ENCODE results near the gene SSTR1.

The SSTR1 gene

GRCh38 chr14:38203929-38204718 is 3.6 kb upstream of the SSTR1 start:
- DNase-seq, result no peak

DNA sequence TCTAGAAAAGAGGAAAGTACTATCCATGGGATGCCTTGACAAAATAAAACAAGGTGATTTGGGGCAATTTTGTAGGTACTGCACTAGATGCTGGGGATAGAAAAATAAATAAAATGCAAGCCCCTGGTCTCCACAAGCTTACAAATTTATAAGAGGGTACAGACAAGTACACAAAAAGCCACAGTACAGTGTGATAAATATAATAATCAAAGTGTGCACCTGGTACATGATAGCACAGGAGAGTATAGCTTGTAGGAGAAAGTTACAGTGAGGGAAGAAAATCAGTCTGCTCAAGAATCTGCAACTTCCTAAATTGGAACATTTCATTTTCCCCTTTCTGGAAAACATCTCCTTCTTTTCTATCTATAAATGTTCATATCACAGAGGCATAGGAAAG is 3.0 kb upstream of the SSTR1 start:
- no peak for DNase-seq

DNA sequence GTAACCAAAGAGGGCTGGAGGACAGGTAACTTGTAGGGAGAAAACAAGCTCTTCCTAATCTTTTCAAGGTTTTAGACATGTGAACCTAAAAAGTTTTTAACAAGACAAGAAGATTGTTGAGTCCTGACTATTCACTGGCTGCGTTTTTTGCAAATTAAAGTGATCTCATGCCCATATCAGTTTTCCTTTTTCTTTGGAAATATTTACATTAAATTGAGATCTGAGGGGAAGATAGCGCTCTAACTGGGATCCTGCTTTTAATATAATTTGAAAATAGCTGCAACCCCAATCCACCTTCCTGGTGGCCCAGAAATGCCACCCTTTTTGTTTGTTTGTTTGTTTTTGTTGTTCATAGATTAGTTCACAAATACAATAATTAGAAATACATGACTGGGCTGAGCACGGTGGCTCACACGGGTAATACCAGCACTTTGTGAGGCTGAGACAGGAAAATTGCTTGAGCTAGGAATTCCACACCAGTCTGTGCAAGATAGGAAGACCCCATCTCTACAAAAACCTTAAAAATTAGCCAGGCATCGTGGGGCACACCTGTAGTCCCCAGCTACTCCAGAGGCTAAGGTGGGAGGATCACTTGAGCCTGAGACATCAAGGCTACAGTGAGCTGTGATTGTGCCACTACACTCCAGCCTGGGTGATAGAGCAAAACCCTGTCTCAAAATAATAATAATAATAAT is 2.4 kb upstream of the SSTR1 start:
- DNase-seq, result no peak

DNA sequence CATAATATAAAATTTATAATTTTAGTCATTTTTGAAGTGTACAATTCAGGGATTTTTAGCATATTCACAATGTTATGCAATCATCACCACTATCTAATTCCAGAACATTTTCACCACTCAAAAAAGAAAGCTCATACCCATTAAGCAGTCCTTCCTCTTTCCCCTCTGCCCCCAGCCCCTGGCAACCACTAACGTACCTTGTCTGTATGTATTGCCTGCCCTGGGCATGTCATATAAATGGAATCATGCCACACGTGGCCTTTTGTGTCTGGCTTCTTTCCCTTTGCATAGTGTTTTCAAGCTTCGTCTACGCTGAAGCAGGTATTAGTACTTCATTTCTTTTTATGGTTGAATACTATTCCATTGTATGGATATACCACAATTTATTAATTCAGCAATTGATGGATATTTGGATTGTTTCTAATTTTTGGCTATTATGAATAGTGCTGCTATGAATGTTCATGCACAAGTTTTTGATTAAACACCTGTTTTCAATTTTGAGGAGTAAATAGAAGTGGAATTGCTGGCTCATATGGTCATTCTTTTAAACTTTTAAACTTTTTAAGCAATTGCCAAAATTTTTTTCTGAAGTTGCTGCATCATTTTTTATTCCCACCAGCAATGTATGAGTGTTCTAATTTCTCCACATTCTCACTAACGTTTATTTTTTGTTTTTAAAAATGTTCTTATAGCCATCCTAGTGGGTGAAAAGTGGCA is 1.6 kb upstream of the SSTR1 start:
- DNase-seq, result no peak

DNA sequence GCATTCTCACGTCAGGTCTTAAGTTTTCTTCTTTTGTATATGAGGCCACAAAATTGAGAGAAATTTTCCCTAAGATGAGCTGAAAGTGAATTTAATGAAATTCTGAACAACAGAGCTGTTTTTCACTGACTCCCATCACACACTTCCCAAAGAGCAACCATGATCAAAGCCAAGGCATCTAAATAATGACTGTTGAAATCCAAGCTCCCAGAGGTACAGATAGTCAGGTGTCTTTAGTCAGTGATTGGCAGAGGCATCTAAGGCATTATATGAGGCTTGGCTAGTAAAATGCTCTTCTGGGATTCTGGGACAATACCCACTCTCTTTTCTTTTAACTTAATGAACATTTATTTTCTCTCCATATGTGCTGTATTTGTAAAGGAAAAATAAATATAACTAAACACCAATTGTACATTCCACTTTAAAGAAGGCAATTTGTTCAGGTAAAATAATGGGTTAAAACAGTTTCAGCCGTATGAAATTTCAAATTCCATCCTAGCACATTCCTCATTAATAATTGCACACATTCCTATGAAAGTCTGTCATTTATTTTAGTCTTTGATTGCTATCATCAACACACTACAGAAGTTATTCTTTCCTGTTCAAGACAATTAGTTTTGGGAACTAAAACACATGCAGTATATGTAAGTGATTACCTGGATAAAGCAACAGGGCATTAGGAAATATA is 871 bp upstream of the SSTR1 start:
- DNase-seq, result no peak

DNA sequence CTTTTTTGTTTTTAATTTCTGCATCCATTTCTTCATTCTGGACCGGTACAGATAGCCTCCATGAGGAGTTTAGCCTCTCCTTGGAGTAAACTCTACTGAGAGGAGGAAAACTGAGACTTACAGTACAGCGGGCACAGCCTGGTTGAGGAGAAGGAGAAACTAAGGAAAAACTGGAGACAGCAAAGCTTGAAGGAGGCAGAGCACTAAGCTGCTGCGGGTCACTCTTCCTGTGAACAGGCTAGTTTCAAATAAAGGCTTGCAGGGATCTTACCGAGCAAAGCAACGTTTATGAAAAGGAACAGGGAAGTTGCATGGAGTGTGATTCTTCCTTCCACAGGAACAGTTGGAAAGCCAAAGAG is 348 bp upstream of the SSTR1 start:
- no peak for DNase-seq

DNA sequence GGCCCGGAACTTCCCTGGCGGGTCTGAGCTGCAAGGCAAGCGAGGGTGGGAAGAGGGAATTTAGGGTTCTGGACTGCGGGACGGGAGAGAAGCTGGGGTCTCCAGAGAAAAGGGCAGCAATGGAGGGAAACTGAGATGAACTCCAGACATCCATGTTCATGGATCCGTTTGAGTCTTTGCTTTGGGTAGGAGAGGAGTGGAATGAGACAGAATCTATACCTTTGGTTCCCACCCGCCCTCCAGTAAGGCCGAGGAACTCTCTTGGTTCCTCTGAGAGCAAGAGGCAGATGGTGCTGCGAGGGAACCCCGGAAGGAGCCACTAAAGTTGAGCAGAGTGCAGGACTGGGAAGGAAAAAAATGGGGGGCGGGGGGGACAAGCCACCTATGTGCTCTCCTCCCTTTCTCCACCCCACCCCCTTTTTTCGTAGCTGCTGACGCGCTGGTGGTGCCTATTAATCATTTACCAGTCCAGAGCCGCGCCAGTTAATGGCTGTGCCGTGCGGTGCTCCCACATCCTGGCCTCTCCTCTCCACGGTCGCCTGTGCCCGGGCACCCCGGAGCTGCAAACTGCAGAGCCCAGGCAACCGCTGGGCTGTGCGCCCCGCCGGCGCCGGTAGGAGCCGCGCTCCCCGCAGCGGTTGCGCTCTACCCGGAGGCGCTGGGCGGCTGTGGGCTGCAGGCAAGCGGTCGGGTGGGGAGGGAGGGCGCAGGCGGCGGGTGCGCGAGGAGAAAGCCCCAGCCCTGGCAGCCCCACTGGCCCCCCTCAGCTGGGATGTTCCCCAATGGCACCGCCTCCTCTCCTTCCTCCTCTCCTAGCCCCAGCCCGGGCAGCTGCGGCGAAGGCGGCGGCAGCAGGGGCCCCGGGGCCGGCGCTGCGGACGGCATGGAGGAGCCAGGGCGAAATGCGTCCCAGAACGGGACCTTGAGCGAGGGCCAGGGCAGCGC is 1.2 kb downstream of the SSTR1 start:
- DNase-seq, result no peak

DNA sequence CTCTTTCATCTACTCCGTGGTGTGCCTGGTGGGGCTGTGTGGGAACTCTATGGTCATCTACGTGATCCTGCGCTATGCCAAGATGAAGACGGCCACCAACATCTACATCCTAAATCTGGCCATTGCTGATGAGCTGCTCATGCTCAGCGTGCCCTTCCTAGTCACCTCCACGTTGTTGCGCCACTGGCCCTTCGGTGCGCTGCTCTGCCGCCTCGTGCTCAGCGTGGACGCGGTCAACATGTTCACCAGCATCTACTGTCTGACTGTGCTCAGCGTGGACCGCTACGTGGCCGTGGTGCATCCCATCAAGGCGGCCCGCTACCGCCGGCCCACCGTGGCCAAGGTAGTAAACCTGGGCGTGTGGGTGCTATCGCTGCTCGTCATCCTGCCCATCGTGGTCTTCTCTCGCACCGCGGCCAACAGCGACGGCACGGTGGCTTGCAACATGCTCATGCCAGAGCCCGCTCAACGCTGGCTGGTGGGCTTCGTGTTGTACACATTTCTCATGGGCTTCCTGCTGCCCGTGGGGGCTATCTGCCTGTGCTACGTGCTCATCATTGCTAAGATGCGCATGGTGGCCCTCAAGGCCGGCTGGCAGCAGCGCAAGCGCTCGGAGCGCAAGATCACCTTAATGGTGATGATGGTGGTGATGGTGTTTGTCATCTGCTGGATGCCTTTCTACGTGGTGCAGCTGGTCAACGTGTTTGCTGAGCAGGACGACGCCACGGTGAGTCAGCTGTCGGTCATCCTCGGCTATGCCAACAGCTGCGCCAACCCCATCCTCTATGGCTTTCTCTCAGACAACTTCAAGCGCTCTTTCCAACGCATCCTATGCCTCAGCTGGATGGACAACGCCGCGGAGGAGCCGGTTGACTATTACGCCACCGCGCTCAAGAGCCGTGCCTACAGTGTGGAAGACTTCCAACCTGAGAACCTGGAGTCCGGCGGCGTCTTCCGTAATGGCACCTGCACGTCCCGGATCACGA is 2.2 kb downstream of the SSTR1 start:
- DNase-seq, result no peak

DNA sequence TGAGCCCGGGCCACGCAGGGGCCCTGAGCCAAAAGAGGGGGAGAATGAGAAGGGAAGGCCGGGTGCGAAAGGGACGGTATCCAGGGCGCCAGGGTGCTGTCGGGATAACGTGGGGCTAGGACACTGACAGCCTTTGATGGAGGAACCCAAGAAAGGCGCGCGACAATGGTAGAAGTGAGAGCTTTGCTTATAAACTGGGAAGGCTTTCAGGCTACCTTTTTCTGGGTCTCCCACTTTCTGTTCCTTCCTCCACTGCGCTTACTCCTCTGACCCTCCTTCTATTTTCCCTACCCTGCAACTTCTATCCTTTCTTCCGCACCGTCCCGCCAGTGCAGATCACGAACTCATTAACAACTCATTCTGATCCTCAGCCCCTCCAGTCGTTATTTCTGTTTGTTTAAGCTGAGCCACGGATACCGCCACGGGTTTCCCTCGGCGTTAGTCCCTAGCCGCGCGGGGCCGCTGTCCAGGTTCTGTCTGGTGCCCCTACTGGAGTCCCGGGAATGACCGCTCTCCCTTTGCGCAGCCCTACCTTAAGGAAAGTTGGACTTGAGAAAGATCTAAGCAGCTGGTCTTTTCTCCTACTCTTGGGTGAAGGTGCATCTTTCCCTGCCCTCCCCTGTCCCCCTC is 3.0 kb downstream of the SSTR1 start:
- DNase-seq, result no peak

DNA sequence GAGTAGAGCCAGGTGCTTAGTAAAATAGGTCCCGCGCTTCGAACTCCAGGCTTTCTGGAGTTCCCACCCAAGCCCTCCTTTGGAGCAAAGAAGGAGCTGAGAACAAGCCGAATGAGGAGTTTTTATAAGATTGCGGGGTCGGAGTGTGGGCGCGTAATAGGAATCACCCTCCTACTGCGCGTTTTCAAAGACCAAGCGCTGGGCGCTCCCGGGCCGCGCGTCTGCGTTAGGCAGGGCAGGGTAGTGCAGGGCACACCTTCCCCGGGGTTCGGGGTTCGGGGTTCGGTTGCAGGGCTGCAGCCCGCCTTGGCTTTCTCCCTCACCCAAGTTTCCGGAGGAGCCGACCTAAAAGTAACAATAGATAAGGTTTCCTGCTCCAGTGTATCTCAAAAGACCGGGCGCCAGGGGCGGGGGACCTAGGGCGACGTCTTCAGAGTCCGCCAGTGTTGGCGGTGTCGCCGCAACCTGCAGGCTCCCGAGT is 3.6 kb downstream of the SSTR1 start:
- no peak for DNase-seq

GRCh38 chr14:38212111-38212510 is 4.4 kb downstream of the SSTR1 start:
- DNase-seq, result no peak

DNA sequence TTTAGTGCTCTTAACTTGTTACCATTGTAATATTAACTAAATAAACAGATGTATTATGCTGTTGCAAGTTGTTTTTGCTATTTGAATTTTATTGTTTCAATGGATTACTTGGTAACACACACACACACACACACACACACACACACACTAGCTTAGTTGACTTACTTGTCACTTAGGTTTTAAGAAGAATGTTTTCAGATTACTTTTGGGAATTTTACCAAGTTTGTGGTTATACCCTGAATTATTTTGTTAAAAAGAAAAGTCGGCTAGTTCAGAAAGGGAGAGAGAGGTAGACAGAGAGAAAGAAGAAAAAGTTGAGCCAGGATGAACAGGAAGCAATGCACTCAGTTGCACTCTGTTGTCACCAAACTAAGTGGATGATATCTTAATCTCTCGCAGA is 5.3 kb downstream of the SSTR1 start:
- no peak for DNase-seq

DNA sequence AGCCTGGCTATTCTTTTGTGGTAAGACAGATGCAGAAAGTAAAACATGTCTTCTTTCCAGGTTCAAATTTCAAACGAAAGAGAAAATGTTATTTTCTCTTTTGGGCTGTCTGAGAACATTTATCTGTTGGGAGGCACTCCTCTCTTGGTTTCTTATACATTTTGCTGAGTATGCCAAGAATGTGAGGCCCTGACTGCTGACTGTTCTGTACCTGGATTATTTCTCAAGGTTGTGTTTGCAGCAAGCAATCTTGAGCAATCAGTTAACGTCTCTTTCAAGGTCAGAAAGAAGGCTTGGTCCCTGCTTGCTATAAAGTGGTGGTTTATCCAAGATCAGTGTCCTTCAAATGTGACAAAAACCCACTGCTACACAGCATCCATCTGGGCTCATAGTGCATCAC is 9.8 kb downstream of the SSTR1 start:
- no peak for DNase-seq

DNA sequence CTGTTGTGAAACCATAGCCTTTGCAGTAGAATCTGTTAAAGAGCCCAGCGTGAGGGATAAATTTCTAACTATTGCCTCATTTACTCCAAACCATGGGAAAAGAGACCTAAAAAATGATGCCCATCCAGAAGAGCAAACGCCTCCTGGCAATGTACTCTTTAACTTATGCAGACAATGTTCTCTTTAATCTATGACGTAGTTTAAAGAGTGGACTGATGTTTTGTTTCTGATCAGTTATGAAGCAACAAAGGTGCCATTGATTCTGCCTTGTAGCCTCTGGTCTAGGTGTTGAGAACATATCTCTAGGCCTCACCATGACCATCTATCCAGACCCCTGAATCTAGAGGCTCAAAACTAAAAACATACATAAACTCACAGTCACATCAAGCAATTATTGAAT is 13.4 kb downstream of the SSTR1 start:
- DNase-seq, result no peak

DNA sequence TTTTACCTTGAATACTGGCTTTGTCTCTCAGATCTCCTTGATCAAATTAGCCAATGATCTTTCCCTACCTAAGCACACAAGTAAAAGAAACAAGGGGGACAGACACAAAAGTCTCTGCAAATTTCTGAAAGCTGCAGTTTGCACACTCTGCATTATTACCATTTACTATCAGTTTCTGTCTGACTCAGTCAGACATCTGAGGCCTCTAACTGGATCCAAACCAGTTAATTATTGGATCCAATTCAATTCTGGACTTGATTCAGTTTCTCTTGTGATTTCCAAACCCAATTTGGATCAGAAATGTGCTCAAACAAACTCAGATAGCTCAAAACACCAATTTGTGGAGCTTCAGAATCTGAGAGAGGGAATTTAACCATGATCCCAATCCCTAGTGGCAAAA is 16.6 kb downstream of the SSTR1 start:
- no peak for DNase-seq

DNA sequence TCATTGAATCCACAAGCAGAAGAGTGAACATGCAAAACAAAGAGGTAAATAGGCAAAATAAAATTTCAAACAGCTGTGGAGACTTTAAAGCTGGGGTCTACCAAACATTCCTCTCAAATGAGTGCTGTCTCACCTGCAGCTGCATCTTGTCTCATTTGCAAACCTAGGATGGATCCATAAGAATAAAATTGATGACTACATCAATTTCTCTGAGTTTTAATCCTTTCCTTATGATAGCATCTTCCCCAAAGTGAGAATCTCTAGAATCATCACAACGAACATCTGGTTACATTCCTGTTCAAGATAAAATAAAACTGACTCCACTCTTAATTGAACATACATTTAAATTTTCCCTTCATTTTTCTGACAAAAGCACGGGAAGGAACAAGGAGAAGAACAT is 18.2 kb downstream of the SSTR1 start:
- DNase-seq, result no peak

GRCh38 chr14:38226366-38226765 is 18.7 kb downstream of the SSTR1 start:
- no peak for DNase-seq

DNA sequence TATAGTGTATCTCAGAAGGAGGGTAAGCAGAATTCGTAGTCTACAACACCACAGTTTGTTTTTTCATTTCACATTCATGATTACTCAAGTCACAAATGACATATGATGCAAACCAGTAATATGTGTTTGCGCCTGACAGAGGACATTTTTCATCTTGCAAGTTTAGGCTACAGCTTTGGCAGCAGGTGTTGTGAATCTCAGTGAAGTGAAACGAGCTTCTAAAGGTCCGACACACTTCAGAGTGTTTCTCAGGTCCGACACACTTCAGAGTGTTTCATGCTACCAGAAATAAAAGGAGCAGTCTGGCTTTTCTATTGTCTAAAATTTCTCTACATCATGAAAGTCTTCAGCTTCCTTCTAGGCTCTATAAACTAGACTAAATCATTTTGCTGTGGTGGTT is 25.5 kb downstream of the SSTR1 start:
- DNase-seq, result no peak

GRCh38 chr14:38238332-38238731 is 30.6 kb downstream of the SSTR1 start:
- DNase-seq, result no peak

- no peak for DNase-seq
Measured at GRCh38 chr14:38238878-38239277, 31.2 kb downstream of the SSTR1 start.

Measured in CD4-positive, alpha-beta T cell treated with Interleukin-4 for 4 hours (primary cell).